ENCODE data around the gene SMAD6. TPM values are rescaled to one million over a fixed set of nuclear protein-coding genes. Genes with fewer than 3 reads are reported as not detected.

The SMAD6 gene
- total and polyA plus RNA-seq, 10 of the 15 experiments (the other 5 are each of a cell fraction or from before 2014, with no cell fraction given), result under 0.01 to 0.10 (median 0.03) TPM; not detected in 7

- TF ChIP-seq NBN (IDR thresholded peaks at IDR 0.05) (no peak), TCF12 (IDR thresholded peaks at IDR 0.05; ENCODE audit: low read depth, low read length) (no peak)
Observed at GRCh38 chr15:66734961-66735908, 33.2 kb downstream of the SMAD6 start (continued).

GRCh38 chr15:66735909-66736305 is 33.9 kb downstream of the SMAD6 start:
- ChIA-PET POLR2A (no interaction called here), CTCF (interaction anchor here (0.7 to 1.3 kb wide), 3 partner anchors 10 to 115 kb away, joined by 4 to 6 read pairs (median 4); no protein-coding TSS in a partner anchor), SMC1A (ENCODE audit: uncharacterized antibody, unreplicated experiment) (interaction anchor here (1.6 kb wide), 1 partner anchor 115 kb away, joined by 4 read pairs; no protein-coding TSS in a partner anchor), RAD21 (ENCODE audit: unreplicated experiment) (interaction anchor here (1.0 kb wide), 1 partner anchor 116 kb away, joined by 3 read pairs; no protein-coding TSS in a partner anchor)
- Histone ChIP-seq H3K79me2 (ENCODE audit: control insufficient read depth, insufficient read depth, low read length) (no peaks in the 10 kb centered on the region), H3K4me3 (no peak overlapping the region), H3K36me3 (ENCODE audit: control insufficient read depth in 2 of 2, insufficient read depth in 2 of 2, low read length in 1 of 2) (no peaks in the 10 kb centered on the region), H3K4me1 (ENCODE audit: control insufficient read depth, insufficient read depth, low read length) (no peaks in the 10 kb centered on the region), H2AFZ (ENCODE audit: control insufficient read depth, low read depth, low read length) (no peak overlapping the region), H3K4me2 (ENCODE audit: control insufficient read depth, insufficient read depth) (no peak overlapping the region), H3K27me3 (replicated peaks in 1 of 2; ENCODE audit: control insufficient read depth in 2 of 2, insufficient read depth in 2 of 2, low read length in 1 of 2) (no peaks in the 10 kb centered on the region; a peak in 4 of 4 replicates), H3K9ac (ENCODE audit: control insufficient read depth, insufficient read depth, low read length) (no peak overlapping the region), H3K9me3 (replicated peaks; ENCODE audit: control insufficient read depth, insufficient read depth, low read length) (no peaks in the 10 kb centered on the region), H4K20me1 (ENCODE audit: control insufficient read depth, insufficient read depth) (no peaks in the 10 kb centered on the region; the same call in 1 of the 2 replicates), H3K27ac (ENCODE audit: control insufficient read depth, insufficient read depth) (no peak overlapping the region)
- intact Hi-C loops (cut with micrococcal nuclease; ENCODE audit: unreplicated experiment) (no loop called here), in situ Hi-C loops (cut with MboI) (no loop called here)
- no peak for DNase-seq (ENCODE audit: low read depth, low spot score)
- no TSS peak for BruUV-seq (replicated peaks)
- 76% methylated on average over 9 of the region's 9 CpGs for WGBS (ENCODE audit: insufficient coverage, insufficient replicate concordance, low lambda C conversion rate, missing lambda C conversion rate)
- no peak for FAIRE-seq
- no peak for ATAC-seq
- TF ChIP-seq NFIC (IDR thresholded peaks at IDR 0.05; ENCODE audit: low read depth, low read length), result no peak
- TF ChIP-seq ZNF592 (IDR thresholded peaks at IDR 0.05), result no peak
- no peak for TF ChIP-seq POLR2A (IDR thresholded peaks at IDR 0.05; ENCODE audit: low read depth, low read length)
- no peak for TF ChIP-seq RBBP5 (conservative IDR thresholded peaks at IDR 0.05)
- TF ChIP-seq GATAD2B (conservative IDR thresholded peaks at IDR 0.05; ENCODE audit: low read depth), result no peak
- no peak for TF ChIP-seq BCLAF1 (IDR thresholded peaks at IDR 0.05)
- TF ChIP-seq RAD21 (IDR thresholded peaks at IDR 0.05; ENCODE audit: insufficient read depth, low read depth, low read length), result no peak
- no peak for TF ChIP-seq KLF5 (IDR thresholded peaks at IDR 0.05; ENCODE audit: partially characterized antibody)
- TF ChIP-seq ZBTB11 (CRISPR knock-in tag; IDR thresholded peaks at IDR 0.05), result no peak

All from GM12878 (cell line).